HPDE6-E6E7 (cell line): Measurements from ENCODE around the gene BRD2.

ENCODE experiments used
- DNase-seq: peaks from one replicate; pipeline ENCODE4 v3.0.0; 2011; ENCODE audit warnings: missing footprints; ENCODE audit errors: extremely low spot score

BRD2 gene

DNA sequence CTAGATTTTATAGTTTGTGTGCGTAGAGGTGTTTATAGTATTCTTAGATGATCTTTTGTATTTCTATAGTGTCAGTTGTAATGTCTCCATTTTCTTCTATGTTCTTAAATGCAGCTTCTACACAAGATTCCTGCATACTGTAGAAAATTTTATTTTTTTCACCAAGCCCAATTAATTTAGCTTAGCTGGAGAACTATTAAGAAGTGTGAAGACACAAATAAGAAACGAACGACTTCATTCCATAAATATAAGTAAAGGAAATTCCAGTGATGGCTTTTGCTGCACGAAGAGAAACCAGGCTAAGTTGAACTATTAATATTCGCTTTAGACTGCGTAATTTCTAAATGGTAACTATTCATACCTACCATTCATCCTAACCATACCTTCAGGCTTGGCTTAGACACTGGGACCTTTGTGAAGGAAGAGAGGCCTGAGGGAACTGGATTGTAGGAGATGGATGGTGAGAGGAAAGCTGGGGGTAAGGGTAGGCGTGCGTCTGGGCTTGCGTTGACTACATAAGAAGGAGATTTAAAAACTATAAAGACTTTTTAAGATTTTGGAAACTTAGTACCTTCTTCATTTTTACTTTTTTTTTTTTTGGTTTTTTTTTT lies 25.1 kb downstream of the BRD2 start:
- no peak for DNase-seq

DNA sequence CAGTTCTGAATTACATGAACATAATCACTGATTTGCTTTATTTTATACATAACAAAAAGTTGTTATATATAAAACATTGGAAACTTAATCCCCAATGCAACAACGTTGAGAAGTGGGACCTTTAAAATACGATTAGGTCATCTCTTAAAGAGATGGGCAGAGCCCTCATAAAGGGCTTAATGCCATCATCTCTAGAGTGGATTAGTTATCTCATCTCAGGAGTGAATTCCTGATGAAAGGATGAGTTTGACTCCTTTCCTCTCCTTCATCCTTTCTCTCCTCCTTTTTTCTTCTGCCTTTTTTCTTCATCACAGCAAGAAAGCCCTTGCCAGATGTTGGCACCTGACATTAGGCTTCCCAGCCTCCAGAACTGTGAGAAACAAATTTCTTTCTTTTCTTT lies 27.1 kb downstream of the BRD2 start:
- DNase-seq, result no peak

- DNase-seq, result peak; percentile 49
These were observed 31.7 kb downstream of the BRD2 start for GRCh38 chr6:33000055-33000454.

GRCh38 chr6:33001685-33002084 lies 33.3 kb downstream of the BRD2 start:
- no peak for DNase-seq

DNA sequence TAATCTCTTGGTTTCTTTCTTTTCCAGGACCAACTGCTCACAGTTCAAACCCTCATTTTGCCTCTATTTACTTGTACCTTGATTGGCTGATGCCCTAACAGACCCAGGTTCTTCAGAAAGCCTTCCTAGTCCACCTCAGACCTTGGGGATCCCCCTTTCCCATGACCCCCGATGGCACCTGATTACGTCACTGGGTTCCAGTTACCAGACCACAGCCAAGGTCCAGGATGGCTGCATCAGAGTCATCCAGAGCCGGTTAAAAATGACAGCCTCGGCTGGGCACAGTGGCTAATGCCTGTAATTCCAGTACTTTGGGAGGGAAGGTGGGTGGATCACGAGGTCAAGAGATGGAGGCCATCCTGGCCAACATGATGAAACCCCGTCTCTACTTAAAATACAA lies 36.5 kb downstream of the BRD2 start:
- no peak for DNase-seq

GRCh38 chr6:33007831-33008400 lies 39.5 kb downstream of the BRD2 start:
- DNase-seq, result no peak

GRCh38 chr6:33008944-33009861 lies 40.8 kb downstream of the BRD2 start, which contains the start of gene HLA-DOA:
TSS of gene HLA-DOA (minus strand) at chr6:33009591.
- DNase-seq, result no peak

DNA sequence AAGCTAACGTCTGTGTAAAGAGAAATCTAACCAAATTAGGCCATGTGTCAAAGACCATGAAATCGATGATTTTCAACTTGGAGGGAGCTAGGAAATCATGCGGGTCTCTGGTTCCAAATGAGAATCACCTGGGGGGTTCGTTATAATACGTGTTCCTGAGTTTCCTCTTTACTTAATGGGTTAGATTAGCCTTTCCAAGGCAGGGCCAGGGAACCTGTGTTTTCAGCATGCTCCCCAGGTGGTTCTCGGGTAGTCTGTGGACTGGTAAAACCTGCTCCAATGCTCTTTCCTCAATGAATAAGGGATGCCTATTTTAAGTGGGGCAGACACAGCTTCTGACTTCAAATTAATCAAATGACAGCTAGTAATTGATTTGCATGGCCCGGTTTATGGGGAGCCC lies 42.0 kb downstream of the BRD2 start:
- no peak for DNase-seq

- DNase-seq, result no peak
These were observed 45.2 kb downstream of the BRD2 start for GRCh38 chr6:33013608-33014007.

DNA sequence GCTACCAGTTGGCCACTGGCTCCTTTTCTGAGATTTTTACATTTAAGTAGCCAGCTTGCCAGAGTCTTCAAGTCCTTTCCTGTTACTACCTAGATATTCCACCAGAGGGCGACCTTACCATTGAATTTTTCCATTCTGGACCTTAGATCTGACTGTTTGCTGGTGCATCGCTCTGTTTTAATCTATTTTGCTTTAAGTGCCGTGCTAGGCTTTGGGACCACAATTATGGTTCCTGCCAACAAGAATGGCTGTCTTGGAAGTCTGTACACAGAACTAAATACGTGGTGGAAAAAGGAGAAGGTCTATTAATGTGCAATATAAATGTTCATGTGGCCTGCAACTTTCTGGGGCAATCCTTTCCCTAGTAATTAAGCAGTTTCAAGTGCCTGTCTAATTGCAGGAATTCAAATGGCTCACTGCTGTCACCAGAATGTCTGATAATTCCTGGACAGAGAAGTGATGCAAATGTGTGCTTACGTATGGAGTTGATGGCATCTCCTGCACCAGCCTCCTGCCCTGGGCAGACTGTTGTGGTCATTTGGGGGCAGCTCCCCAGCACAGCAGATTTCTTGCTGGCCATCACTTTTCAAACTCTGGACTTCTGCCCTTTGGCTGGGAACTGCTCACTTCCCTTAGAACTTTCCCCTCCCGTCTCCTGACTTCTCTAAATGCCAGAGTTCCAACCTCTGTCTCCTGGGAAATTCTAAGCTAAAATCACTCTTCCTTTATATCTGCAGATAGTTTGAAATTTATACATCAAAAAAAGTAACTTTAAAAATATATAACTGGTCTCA lies 46.6 kb downstream of the BRD2 start:
- peak; percentile 43 for DNase-seq

DNA sequence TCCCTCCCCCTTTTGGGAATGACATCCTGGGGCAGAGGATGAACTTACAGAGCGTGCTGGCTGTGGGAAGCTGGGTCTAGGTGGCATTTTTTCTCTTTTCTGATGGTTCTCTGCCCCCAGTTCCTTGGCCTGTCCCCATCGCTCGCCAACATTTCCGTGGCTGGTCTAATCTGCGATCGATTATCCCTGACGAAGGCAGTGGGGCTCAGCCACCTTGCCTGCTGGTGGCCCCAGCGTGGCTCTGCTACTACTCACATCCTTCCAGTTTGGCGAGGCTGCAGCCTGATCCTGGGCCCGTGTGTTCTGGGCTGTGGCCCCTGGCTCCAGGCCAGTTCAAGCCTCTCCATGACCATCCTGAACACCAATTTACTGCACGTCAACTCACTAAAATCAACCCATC lies 47.4 kb downstream of the BRD2 start:
- no peak for DNase-seq

- no peak for DNase-seq
These were observed 48.6 kb downstream of the BRD2 start for GRCh38 chr6:33017018-33017417.

DNA sequence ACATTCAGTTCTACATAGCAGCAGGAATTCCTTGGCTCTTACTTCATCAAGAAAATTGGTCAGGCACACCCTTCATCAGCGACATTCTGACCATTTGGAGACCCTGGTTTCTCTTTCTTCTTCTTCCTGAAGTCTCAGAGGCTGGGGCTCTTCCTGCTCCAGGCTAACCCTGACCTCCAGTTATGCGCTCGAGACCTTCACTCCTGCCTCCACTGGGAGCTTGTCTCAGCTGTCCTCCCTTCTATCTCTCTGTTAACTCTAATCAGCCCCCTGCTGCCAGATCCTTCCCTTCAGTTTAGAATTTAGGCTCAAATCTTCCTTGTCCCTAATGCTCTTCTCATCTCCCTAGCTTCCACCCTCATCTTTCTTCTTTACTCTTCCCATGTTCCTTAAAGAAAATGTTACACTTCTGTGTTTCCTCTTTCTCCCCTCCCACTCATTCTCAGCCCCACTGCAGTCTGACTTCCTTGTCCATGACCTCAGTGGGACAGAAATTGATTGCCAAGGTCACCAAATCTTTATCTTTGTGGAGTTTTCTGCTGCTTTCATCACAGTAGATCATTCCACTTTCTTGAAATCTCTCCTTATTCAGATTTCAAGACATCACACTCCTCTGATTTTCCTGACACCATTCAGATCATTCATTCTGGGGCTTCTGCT lies 49.4 kb downstream of the BRD2 start:
- no peak for DNase-seq

GRCh38 chr6:33018418-33018817 lies 50.0 kb downstream of the BRD2 start:
- no peak for DNase-seq

DNA sequence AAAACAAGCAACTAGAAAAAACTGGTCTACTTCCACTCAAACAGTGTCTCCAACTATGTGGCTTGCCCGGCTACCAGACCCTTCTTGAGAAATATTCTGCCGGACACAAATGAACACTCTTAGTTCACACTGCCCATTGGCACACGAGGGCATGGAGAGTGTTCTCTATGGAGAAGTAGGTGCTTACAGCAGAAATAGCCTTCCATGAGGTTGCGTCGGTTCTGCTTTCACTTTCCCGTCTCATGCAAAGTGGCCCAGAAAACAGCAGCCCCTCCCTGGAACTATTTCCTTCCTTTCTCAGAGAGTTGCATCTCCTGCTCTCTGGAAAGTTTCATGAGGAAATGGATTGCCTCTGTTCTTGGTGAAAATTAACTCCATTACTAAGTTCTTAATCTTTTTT lies 50.5 kb downstream of the BRD2 start:
- DNase-seq, result no peak

DNA sequence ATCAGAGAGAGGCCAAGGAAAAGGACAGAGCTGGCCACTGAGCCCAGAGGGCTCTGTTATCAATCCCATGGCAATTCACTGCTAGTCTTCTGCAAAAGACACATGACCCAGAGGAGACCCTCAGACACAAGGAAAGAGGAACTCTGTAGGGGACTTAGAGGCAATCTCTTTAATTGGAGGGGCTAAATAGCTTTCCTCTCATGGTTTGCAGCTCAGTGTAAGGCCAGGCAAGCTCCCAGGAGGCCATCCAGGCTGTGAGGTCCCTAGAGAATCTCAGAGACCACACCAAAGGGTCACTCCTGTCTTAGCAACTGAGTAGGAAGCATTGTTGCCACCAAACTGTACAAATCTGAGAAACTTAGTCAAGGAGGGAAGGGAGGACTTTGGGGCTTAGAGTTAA lies 51.0 kb downstream of the BRD2 start:
- DNase-seq, result no peak

DNA sequence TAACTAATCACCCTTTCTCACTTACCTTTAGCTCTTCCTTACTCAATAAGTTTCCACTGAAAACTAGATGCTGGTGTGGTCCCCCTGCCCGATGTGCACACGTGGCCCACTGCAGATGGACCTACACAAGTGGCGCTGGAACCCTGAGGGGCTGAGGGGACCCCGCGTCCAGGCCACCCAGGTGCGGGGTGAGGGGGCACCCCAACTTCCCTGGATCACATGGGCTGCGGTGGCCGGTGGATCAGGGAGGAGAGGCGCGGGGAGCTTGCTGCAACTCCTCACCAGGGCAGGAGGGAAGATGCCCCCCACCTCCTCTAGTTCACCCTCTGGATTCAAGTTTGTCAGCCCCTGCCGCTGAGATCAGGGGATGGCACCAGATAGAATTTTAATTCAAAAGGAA lies 53.5 kb downstream of the BRD2 start:
- DNase-seq, result no peak

DNA sequence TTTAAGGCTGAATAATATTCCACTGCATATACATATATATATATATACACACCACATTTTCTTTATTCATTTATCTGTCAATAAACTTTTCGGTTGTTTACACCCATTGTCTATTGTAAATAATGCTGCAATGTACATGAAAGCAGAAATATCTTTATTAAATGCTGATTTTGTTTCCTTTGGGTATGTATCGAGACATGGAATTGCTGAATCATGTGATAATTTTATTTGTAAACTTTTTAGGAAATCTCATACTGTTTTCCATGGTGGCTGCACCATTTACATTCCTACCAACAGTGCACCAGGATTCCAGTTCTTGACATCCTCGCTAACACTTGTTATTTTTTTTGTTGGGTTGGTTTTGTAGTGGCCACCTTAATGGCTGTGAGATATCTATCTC lies 55.1 kb downstream of the BRD2 start:
- no peak for DNase-seq

- DNase-seq, result no peak
These were observed 56.1 kb downstream of the BRD2 start for GRCh38 chr6:33024521-33024920.

DNA sequence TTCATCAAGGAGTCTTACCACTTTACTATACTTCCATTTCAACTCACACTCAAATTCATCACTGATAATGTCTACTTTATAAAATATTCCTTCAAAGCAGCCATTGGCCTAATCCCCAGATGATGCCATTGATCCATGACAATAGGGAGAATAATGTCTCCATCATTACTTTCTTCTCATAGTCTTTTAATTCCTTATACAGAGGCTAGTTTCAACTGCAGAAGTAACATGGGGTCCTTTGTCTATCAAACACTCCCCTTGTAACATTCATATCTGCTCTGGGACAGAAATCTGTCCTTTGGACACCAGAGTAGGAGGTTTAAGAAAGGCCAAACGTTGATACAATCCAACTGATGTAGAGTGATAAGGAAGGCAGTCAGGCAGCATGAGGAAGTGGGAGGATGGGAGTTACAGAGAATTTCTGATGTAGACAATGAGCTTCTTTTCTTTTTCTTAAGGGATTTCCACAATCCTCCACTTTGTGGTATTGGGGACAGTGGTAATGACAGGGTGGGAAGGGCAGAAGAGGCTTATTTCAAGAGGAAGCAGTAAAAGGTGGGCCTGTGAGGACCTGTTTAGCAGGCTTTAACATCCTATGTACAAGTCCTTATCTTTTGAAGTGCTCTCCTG lies 59.9 kb downstream of the BRD2 start:
- DNase-seq, result no peak
